ENCODE measurements around the gene FLVCR2.

Gene FLVCR2

GRCh38 chr14:75609116-75609515, 30.7 kb downstream of the FLVCR2 start:
- TF ChIP-seq ZNF426 (tag by site-specific recombination; IDR thresholded peaks at IDR 0.05) (no peak), ZNF239 (tag by site-specific recombination; IDR thresholded peaks at IDR 0.05) (no peak), CTCF (tag by site-specific recombination; IDR thresholded peaks at IDR 0.05) (no peak), ZNF639 (tag by site-specific recombination; IDR thresholded peaks at IDR 0.05) (no peak), ZNF510 (tag by site-specific recombination; IDR thresholded peaks at IDR 0.05; ENCODE audit: insufficient replicate concordance) (no peak), EGR2 (tag by site-specific recombination; IDR thresholded peaks at IDR 0.05; ENCODE audit: low read depth) (no peak), ZBTB21 (tag by site-specific recombination; IDR thresholded peaks at IDR 0.05) (no peak), KLF10 (tag by site-specific recombination; IDR thresholded peaks at IDR 0.05) (no peak), ZNF624 (tag by site-specific recombination; IDR thresholded peaks at IDR 0.05) (no peak)
- TF ChIP-seq, protein P1, sequence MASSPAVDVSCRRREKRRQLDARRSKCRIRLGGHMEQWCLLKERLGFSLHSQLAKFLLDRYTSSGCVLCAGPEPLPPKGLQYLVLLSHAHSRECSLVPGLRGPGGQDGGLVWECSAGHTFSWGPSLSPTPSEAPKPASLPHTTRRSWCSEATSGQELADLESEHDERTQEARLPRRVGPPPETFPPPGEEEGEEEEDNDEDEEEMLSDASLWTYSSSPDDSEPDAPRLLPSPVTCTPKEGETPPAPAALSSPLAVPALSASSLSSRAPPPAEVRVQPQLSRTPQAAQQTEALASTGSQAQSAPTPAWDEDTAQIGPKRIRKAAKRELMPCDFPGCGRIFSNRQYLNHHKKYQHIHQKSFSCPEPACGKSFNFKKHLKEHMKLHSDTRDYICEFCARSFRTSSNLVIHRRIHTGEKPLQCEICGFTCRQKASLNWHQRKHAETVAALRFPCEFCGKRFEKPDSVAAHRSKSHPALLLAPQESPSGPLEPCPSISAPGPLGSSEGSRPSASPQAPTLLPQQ (tag by site-specific recombination; IDR thresholded peaks at IDR 0.05), result no peak
- TF ChIP-seq, protein P2, sequence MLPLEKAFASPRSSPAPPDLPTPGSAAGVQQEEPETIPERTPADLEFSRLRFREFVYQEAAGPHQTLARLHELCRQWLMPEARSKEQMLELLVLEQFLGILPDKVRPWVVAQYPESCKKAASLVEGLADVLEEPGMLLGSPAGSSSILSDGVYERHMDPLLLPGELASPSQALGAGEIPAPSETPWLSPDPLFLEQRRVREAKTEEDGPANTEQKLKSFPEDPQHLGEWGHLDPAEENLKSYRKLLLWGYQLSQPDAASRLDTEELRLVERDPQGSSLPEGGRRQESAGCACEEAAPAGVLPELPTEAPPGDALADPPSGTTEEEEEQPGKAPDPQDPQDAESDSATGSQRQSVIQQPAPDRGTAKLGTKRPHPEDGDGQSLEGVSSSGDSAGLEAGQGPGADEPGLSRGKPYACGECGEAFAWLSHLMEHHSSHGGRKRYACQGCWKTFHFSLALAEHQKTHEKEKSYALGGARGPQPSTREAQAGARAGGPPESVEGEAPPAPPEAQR (tag by site-specific recombination; IDR thresholded peaks at IDR 0.05), result no peak
- TF ChIP-seq, protein P3, sequence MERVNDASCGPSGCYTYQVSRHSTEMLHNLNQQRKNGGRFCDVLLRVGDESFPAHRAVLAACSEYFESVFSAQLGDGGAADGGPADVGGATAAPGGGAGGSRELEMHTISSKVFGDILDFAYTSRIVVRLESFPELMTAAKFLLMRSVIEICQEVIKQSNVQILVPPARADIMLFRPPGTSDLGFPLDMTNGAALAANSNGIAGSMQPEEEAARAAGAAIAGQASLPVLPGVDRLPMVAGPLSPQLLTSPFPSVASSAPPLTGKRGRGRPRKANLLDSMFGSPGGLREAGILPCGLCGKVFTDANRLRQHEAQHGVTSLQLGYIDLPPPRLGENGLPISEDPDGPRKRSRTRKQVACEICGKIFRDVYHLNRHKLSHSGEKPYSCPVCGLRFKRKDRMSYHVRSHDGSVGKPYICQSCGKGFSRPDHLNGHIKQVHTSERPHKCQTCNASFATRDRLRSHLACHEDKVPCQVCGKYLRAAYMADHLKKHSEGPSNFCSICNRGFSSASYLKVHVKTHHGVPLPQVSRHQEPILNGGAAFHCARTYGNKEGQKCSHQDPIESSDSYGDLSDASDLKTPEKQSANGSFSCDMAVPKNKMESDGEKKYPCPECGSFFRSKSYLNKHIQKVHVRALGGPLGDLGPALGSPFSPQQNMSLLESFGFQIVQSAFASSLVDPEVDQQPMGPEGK (tag by site-specific recombination; IDR thresholded peaks at IDR 0.05), result no peak
- no peak overlapping the region for H3K4me3 ChIP-seq (ENCODE audit: low read depth, low read length)
- POLR2A ChIA-PET, result no interaction called here
- H3K4me1 ChIP-seq (ENCODE audit: control insufficient read depth, insufficient read depth, low read length), result no peaks in the 10 kb centered on the region
- no peaks in the 10 kb centered on the region for H3K36me3 ChIP-seq (ENCODE audit: control insufficient read depth in 2 of 2, insufficient read depth in 1 of 2, low read length in 2 of 2)
- no peak overlapping the region for H3K27ac ChIP-seq (ENCODE audit: extremely low read depth, low read depth, low read length)
- CTCF ChIA-PET, result interaction anchor here (0.6 to 1.1 kb wide), 3 partner anchors 45 to 373 kb away, joined by 3 to 6 read pairs (median 4); no protein-coding TSS in a partner anchor
- no peaks in the 10 kb centered on the region for H3K9me3 ChIP-seq (ENCODE audit: control insufficient read depth, insufficient read depth, low read depth, low read length)

GRCh38 chr14:75609606-75610475, 31.4 kb downstream of the FLVCR2 start:
- ChIA-PET POLR2A (no interaction called here), CTCF (interaction anchor here (0.8 to 2.7 kb wide), 4 partner anchors 33 to 373 kb away, joined by 3 to 12 read pairs (median 4); no protein-coding TSS in a partner anchor)
- Histone ChIP-seq H3K36me3 (ENCODE audit: control insufficient read depth in 2 of 2, insufficient read depth in 1 of 2, low read length in 2 of 2) (no peaks in the 10 kb centered on the region), H3K4me3 (ENCODE audit: low read depth, low read length) (no peak overlapping the region), H3K27ac (ENCODE audit: extremely low read depth, low read depth, low read length) (no peak overlapping the region), H3K9me3 (ENCODE audit: control insufficient read depth, insufficient read depth, low read depth, low read length) (no peaks in the 10 kb centered on the region), H3K4me1 (ENCODE audit: control insufficient read depth, insufficient read depth, low read length) (no peaks in the 10 kb centered on the region)
- TF ChIP-seq ZNF623 (tag by site-specific recombination; IDR thresholded peaks at IDR 0.05) (no peak), ZFP41 (tag by site-specific recombination; IDR thresholded peaks at IDR 0.05; ENCODE audit: borderline replicate concordance) (no peak), HIC1 (tag by site-specific recombination; IDR thresholded peaks at IDR 0.05) (no peak), KLF16 (tag by site-specific recombination; IDR thresholded peaks at IDR 0.05) (no peak), ZNF214 (tag by site-specific recombination; IDR thresholded peaks at IDR 0.05; ENCODE audit: borderline replicate concordance) (no peak)
- TF ChIP-seq, protein P4, sequence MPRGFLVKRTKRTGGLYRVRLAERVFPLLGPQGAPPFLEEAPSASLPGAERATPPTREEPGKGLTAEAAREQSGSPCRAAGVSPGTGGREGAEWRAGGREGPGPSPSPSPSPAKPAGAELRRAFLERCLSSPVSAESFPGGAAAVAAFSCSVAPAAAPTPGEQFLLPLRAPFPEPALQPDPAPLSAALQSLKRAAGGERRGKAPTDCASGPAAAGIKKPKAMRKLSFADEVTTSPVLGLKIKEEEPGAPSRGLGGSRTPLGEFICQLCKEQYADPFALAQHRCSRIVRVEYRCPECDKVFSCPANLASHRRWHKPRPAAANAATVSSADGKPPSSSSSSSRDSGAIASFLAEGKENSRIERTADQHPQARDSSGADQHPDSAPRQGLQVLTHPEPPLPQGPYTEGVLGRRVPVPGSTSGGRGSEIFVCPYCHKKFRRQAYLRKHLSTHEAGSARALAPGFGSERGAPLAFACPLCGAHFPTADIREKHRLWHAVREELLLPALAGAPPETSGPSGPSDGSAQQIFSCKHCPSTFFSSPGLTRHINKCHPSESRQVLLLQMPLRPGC (tag by site-specific recombination; IDR thresholded peaks at IDR 0.05), result no peak
- TF ChIP-seq, protein P5, sequence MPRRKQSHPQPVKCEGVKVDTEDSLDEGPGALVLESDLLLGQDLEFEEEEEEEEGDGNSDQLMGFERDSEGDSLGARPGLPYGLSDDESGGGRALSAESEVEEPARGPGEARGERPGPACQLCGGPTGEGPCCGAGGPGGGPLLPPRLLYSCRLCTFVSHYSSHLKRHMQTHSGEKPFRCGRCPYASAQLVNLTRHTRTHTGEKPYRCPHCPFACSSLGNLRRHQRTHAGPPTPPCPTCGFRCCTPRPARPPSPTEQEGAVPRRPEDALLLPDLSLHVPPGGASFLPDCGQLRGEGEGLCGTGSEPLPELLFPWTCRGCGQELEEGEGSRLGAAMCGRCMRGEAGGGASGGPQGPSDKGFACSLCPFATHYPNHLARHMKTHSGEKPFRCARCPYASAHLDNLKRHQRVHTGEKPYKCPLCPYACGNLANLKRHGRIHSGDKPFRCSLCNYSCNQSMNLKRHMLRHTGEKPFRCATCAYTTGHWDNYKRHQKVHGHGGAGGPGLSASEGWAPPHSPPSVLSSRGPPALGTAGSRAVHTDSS (tag by site-specific recombination; IDR thresholded peaks at IDR 0.05), result no peak

Data from HEK293 (cell line).